H1 (cell line): ENCODE measurements around the gene LRFN3. TPM values are rescaled to one million over a fixed set of nuclear protein-coding genes. Genes with fewer than 3 reads are reported as not detected.

ENCODE experiments used
- CBX5 ChIP-seq: fragments of 300-800, 300-1000 bp; sonication (generic); IDR thresholded peaks from 2 replicates; pipeline ENCODE4 v1.7.1; 2016; ENCODE audit warnings: antibody characterized with exemption, low read length, low read depth
- CHD7 ChIP-seq: fragments of 300-600 bp; sonication (generic); IDR thresholded peaks from 2 replicates; pipeline ENCODE4 v1.7.1; 2012; ENCODE audit warnings: low read length, moderate library complexity, mild to moderate bottlenecking, inconsistent platforms; ENCODE audit not compliant: insufficient replicate concordance
- EZH2 ChIP-seq: fragments of 200-600 bp; sonication (generic); IDR thresholded peaks from 2 replicates; pipeline ENCODE4 v1.7.1; 2012; ENCODE audit warnings: low read depth, mild to moderate bottlenecking, moderate library complexity, low read length, inconsistent platforms; ENCODE audit not compliant: severe bottlenecking
- NANOG ChIP-seq: IDR thresholded peaks from 2 replicates; pipeline ENCODE4 v1.6.1; 2011; ENCODE audit warnings: low read length, low read depth, mild to moderate bottlenecking, inconsistent platforms; ENCODE audit not compliant: insufficient read depth, poor library complexity, severe bottlenecking
- NRF1 ChIP-seq: IDR thresholded peaks from 2 replicates; pipeline ENCODE4 v1.6.1; 2011; ENCODE audit warnings: mild to moderate bottlenecking, low read depth, low read length, improper control_type of control experiment
- PHF8 ChIP-seq: fragments of 200-600 bp; sonication (generic); conservative IDR thresholded peaks from 2 replicates; pipeline ENCODE4 v1.7.1; 2012; ENCODE audit warnings: low read depth, mild to moderate bottlenecking, inconsistent platforms, low read length, moderate library complexity
- RAD21 ChIP-seq, 2 experiments: IDR thresholded peaks in 1 of 2; conservative IDR thresholded peaks in 1 of 2; 2 replicates each; pipeline ENCODE4 v1.6.1; 2011; ENCODE audit warnings: low read depth in 2 of 2, low read length in 2 of 2, improper control_type of control experiment in 1 of 2, inconsistent platforms in 1 of 2, mild to moderate bottlenecking in 1 of 2, moderate library complexity in 1 of 2
- polyA plus RNA-seq, 7 experiments: library from polyadenylated mRNA; depleted of rRNA in 3 of 7; stranded (reverse) in 5 of 7; unstranded in 2 of 7; fragments of >200 nt in 5 of 7; fragments of 200-250 nt in 2 of 7; gene quantifications; 1 replicate in 5 of 7; 2 replicates in 1 of 7; 4 replicates in 1 of 7; pipeline versions ENCODE4 v1.2.1 to v1.2.3, GENCODE V29; 2011 to 2013; ENCODE audit warnings: missing spikeins in 2 of 7, mixed read lengths in 2 of 7
- total RNA-seq: library from RNA; stranded (reverse); fragmentation: NEBNext Ultra II Directional; extraction: Animal tissue kit (Norgen Biotek cat#: 25700); gene quantifications from 2 replicates; pipeline ENCODE4 v1.2.1, GENCODE V29; 2021

Gene LRFN3
- total and polyA plus RNA-seq, 2 of the 8 experiments (the other 6 are each of a cell fraction or from before 2014, with no cell fraction given) = 4.6 to 16.8 TPM

GRCh38 chr19:35896643-35897040 lies 39.5 kb upstream of the LRFN3 start (continued):
- TF ChIP-seq CHD7 (no peak), CBX5 (no peak), NANOG (no peak), RAD21 (IDR thresholded peaks at IDR 0.05 in 1 of 2, conservative IDR thresholded peaks at IDR 0.05 in 1 of 2; ENCODE audit: low read depth in 2 of 2, low read length in 2 of 2) (no peak), NRF1 (no peak), PHF8 (no peak), EZH2 (no peak)
